ENCODE measurements around the gene JADE1. TPM values are rescaled to one million over a fixed set of nuclear protein-coding genes. Genes with fewer than 3 reads are reported as not detected.

The JADE1 gene
- total RNA-seq, 2 experiments from 2014 or later: 43.1 to 64.0 TPM

GRCh38 chr4:128917781-128918180 is 108.3 kb downstream of the JADE1 start:
- Histone ChIP-seq H3K27ac (ENCODE audit: low read depth, low read length, poor library complexity, severe bottlenecking) (no peak overlapping the region), H2AFZ (ENCODE audit: low read length) (no peak overlapping the region), H3K36me3 (ENCODE audit: insufficient read depth, low read length) (no peaks in the 10 kb centered on the region), H3K9me3 (ENCODE audit: low read length) (no peaks in the 10 kb centered on the region), H3K9me2 (ENCODE audit: insufficient read depth, low read length) (no peaks in the 10 kb centered on the region), H3K4me2 (ENCODE audit: low read length) (no peak overlapping the region), H3K4me1 (ENCODE audit: insufficient read depth, low read length, poor library complexity, severe bottlenecking) (no peaks in the 10 kb centered on the region), H3K79me2 (ENCODE audit: insufficient read depth, low read depth, low read length) (no peaks in the 10 kb centered on the region), H4K20me1 (ENCODE audit: insufficient read depth, low read length) (no peaks in the 10 kb centered on the region), H3K4me3 (ENCODE audit: low read depth, low read length, poor library complexity, severe bottlenecking) (no peak overlapping the region)
- POLR2A ChIA-PET: no interaction called here
- BruUV-seq (replicated peaks): no TSS peak
- CTCF ChIA-PET (ENCODE audit: unreplicated experiment): no interaction called here
- DNase-seq (ENCODE audit: low spot score): no peak
- TF ChIP-seq, protein P1, sequence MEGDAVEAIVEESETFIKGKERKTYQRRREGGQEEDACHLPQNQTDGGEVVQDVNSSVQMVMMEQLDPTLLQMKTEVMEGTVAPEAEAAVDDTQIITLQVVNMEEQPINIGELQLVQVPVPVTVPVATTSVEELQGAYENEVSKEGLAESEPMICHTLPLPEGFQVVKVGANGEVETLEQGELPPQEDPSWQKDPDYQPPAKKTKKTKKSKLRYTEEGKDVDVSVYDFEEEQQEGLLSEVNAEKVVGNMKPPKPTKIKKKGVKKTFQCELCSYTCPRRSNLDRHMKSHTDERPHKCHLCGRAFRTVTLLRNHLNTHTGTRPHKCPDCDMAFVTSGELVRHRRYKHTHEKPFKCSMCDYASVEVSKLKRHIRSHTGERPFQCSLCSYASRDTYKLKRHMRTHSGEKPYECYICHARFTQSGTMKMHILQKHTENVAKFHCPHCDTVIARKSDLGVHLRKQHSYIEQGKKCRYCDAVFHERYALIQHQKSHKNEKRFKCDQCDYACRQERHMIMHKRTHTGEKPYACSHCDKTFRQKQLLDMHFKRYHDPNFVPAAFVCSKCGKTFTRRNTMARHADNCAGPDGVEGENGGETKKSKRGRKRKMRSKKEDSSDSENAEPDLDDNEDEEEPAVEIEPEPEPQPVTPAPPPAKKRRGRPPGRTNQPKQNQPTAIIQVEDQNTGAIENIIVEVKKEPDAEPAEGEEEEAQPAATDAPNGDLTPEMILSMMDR (conservative IDR thresholded peaks at IDR 0.05; ENCODE audit: low read length): no peak
- intact Hi-C loops (cut with micrococcal nuclease; ENCODE audit: unreplicated experiment): no loop called here

GRCh38 chr4:128921954-128922353 is 112.5 kb downstream of the JADE1 start:
- Histone ChIP-seq H3K27ac (ENCODE audit: low read depth, low read length, poor library complexity, severe bottlenecking) (no peak overlapping the region), H4K20me1 (ENCODE audit: insufficient read depth, low read length) (no peaks in the 10 kb centered on the region), H3K36me3 (ENCODE audit: insufficient read depth, low read length) (peaks cover 8% of the 10 kb centered on the region), H3K9me2 (ENCODE audit: insufficient read depth, low read length) (no peaks in the 10 kb centered on the region), H3K4me3 (ENCODE audit: low read depth, low read length, poor library complexity, severe bottlenecking) (no peak overlapping the region), H2AFZ (ENCODE audit: low read length) (no peak overlapping the region), H3K79me2 (ENCODE audit: insufficient read depth, low read depth, low read length) (no peaks in the 10 kb centered on the region), H3K4me2 (ENCODE audit: low read length) (no peak overlapping the region), H3K4me1 (ENCODE audit: insufficient read depth, low read length, poor library complexity, severe bottlenecking) (no peaks in the 10 kb centered on the region), H3K9me3 (ENCODE audit: low read length) (no peaks in the 10 kb centered on the region)
- ChIA-PET POLR2A (no interaction called here), CTCF (ENCODE audit: unreplicated experiment) (no interaction called here)
- TF ChIP-seq EZH2phosphoT487 (IDR thresholded peaks at IDR 0.05; ENCODE audit: borderline replicate concordance, low read depth, low read length): no peak
- TF ChIP-seq, protein P1 (conservative IDR thresholded peaks at IDR 0.05; ENCODE audit: low read length): no peak
- no peak for DNase-seq (ENCODE audit: low spot score)
- no TSS peak for BruUV-seq (replicated peaks)
- intact Hi-C loops (cut with micrococcal nuclease; ENCODE audit: unreplicated experiment): no loop called here

Measured in OCI-LY7 (cell line).